SU-DHL-6 (cell line): Measurements from ENCODE around the gene RADIL.
"Not testable (repeated sequence)": the region's sequence is repeated elsewhere in the genome, so short reads cannot be mapped to it uniquely, and the experiment has no call there.

Experiments used
- CTCF ChIP-seq: fragments of 200-600 bp; sonication (generic); IDR thresholded peaks from one replicate; pipeline ENCODE4 v1.5.1; 2017; ENCODE audit warnings: antibody characterized with exemption, mild to moderate bottlenecking, low read length, moderate library complexity; ENCODE audit not compliant: insufficient read depth, poor library complexity, severe bottlenecking
- EZH2phosphoT487 ChIP-seq: fragments of 200-600 bp; sonication (generic), shearing (Covaris generic); conservative IDR thresholded peaks from 2 replicates; pipeline ENCODE4 v1.6.1; 2018; ENCODE audit warnings: mild to moderate bottlenecking, antibody characterized with exemption, low read length, moderate library complexity, mixed read lengths

GRCh38 chr7:4802577-4802976, 80.9 kb downstream of the RADIL start:
- not testable (repeated sequence) for TF ChIP-seq CTCF, EZH2phosphoT487
